Hepatocyte (in vitro differentiated cells): ENCODE results near the gene HSPBP1. TPM values are rescaled to one million over a fixed set of nuclear protein-coding genes. Genes with fewer than 3 reads are reported as not detected.

Source experiments
- DNase-seq: peaks from one replicate; pipeline ENCODE4 v3.0.0-alpha.2; 2016; ENCODE audit warnings: low spot score
- H2AFZ ChIP-seq: fragments of 200-600 bp; sonication (generic); 2 replicates; pipeline ENCODE4 v1.6.0; 2016; ENCODE audit warnings: antibody characterized with exemption, mild to moderate bottlenecking
- H3K27ac ChIP-seq: fragments of 200-600 bp; sonication (generic); 2 replicates; pipeline ENCODE4 v1.5.1; 2016; ENCODE audit warnings: mild to moderate bottlenecking
- H3K27me3 ChIP-seq: fragments of 200-600 bp; sonication (generic); 2 replicates; pipeline ENCODE4 v1.6.1; 2016
- H3K36me3 ChIP-seq: fragments of 200-600 bp; sonication (generic); replicated peaks from 2 replicates; pipeline ENCODE4 v1.5.1; 2016; ENCODE audit warnings: low read depth; ENCODE audit not compliant: insufficient read depth
- H3K4me1 ChIP-seq: fragments of 200-600 bp; sonication (generic); 2 replicates; pipeline ENCODE4 v1.5.1; 2016; ENCODE audit warnings: mild to moderate bottlenecking, moderate library complexity; ENCODE audit not compliant: insufficient read depth
- H3K4me2 ChIP-seq: fragments of 200-600 bp; sonication (generic); 2 replicates; pipeline ENCODE4 v1.6.0; 2016
- H3K4me3 ChIP-seq: fragments of 200-600 bp; sonication (generic); 2 replicates; pipeline ENCODE4 v1.5.1; 2016; ENCODE audit warnings: mild to moderate bottlenecking
- H3K79me2 ChIP-seq: fragments of 200-600 bp; sonication (generic); 2 replicates; pipeline ENCODE4 v1.6.0; 2017; ENCODE audit warnings: mild to moderate bottlenecking
- H3K9me2 ChIP-seq: fragments of 200-600 bp; sonication (generic); replicated peaks from 2 replicates; pipeline ENCODE4 v1.6.0; 2017; ENCODE audit warnings: mild to moderate bottlenecking; ENCODE audit not compliant: insufficient read depth
- H3K9me3 ChIP-seq: fragments of 200-600 bp; sonication (generic); 2 replicates; pipeline ENCODE4 v1.5.1; 2016; ENCODE audit warnings: low read depth, mild to moderate bottlenecking
- H4K20me1 ChIP-seq: fragments of 200-600 bp; sonication (generic); 2 replicates; pipeline ENCODE4 v1.6.0; 2016; ENCODE audit warnings: mild to moderate bottlenecking; ENCODE audit not compliant: insufficient read depth, poor library complexity, severe bottlenecking
- CTCF ChIP-seq: fragments of 200-600 bp; sonication (generic); IDR thresholded peaks from 2 replicates; pipeline ENCODE4 v1.5.1; 2016; ENCODE audit warnings: antibody characterized with exemption, mild to moderate bottlenecking; ENCODE audit not compliant: poor library complexity
- EZH2 ChIP-seq: fragments of 200-600 bp; sonication (generic); IDR thresholded peaks from 2 replicates; pipeline ENCODE4 v1.6.1; 2016; ENCODE audit warnings: antibody characterized with exemption, mild to moderate bottlenecking, borderline replicate concordance
- EZH2phosphoT487 ChIP-seq: fragments of 200-600 bp; sonication (generic); IDR thresholded peaks from one replicate; pipeline ENCODE4 v1.6.1; 2018; ENCODE audit warnings: antibody characterized with exemption, mild to moderate bottlenecking, low read depth, moderate library complexity; ENCODE audit not compliant: unreplicated experiment, severe bottlenecking
- WGBS: methylation state at CpG from one replicate; pipeline ENCODE4 v1.1.6; 2016; ENCODE audit warnings: low lambda C conversion rate; ENCODE audit errors: missing lambda C conversion rate; 5-methylcytosine and 5-hydroxymethylcytosine counted together
- polyA plus RNA-seq: library from polyadenylated mRNA; unstranded; fragments of >200 nt; fragmentation: Nextera tagmentation; extraction: Ambion mirVana; gene quantifications from 2 replicates; pipeline ENCODE4 v1.2.1, GENCODE V29; 2016
- total RNA-seq: library from RNA; depleted of rRNA; stranded (reverse); fragments of >200 nt; gene quantifications from 2 replicates; pipeline ENCODE4 v1.2.3, GENCODE V29; 2014

Gene HSPBP1
- total and polyA plus RNA-seq, 2 experiments from 2014 or later, result 31.5 to 52.2 TPM

GRCh38 chr19:55315956-55316525 lies 36.1 kb upstream of the HSPBP1 start:
- Histone ChIP-seq H3K27me3 (no peaks in the 10 kb centered on the region), H2AFZ (no peak overlapping the region), H3K4me3 (no peak overlapping the region), H3K27ac (no peak overlapping the region), H3K79me2 (no peaks in the 10 kb centered on the region), H3K4me1 (peaks cover 3% of the 10 kb centered on the region), H3K4me2 (no peak overlapping the region), H3K9me2 (no peaks in the 10 kb centered on the region), H3K9me3 (no peaks in the 10 kb centered on the region), H4K20me1 (no peaks in the 10 kb centered on the region), H3K36me3 (no peaks in the 10 kb centered on the region)
- DNase-seq, result no peak
- 95% methylated on average over 13 of the region's 13 CpGs for WGBS
- no peak for TF ChIP-seq CTCF

GRCh38 chr19:55314396-55314795 lies 34.5 kb upstream of the HSPBP1 start:
- WGBS, result 77% methylated on average over 8 of the region's 8 CpGs
- Histone ChIP-seq H3K4me1 (no peaks in the 10 kb centered on the region), H3K79me2 (no peaks in the 10 kb centered on the region), H2AFZ (no peak overlapping the region), H3K4me3 (no peak overlapping the region), H4K20me1 (no peaks in the 10 kb centered on the region), H3K9me3 (no peaks in the 10 kb centered on the region), H3K9me2 (no peaks in the 10 kb centered on the region), H3K4me2 (no peak overlapping the region), H3K27me3 (no peaks in the 10 kb centered on the region), H3K27ac (no peak overlapping the region), H3K36me3 (no peaks in the 10 kb centered on the region)
- TF ChIP-seq EZH2phosphoT487, result no peak
- TF ChIP-seq CTCF, result no peak
- no peak for TF ChIP-seq EZH2
- no peak for DNase-seq

- Histone ChIP-seq H3K9me3 (no peaks in the 10 kb centered on the region), H2AFZ (no peak overlapping the region), H4K20me1 (no peaks in the 10 kb centered on the region), H3K4me3 (no peak overlapping the region), H3K36me3 (no peaks in the 10 kb centered on the region), H3K4me1 (no peaks in the 10 kb centered on the region), H3K4me2 (no peak overlapping the region), H3K9me2 (no peaks in the 10 kb centered on the region), H3K27ac (no peak overlapping the region), H3K79me2 (no peaks in the 10 kb centered on the region), H3K27me3 (no peaks in the 10 kb centered on the region)
- no peak for DNase-seq
- 91% methylated on average over 46 of the region's 47 CpGs for WGBS
- TF ChIP-seq CTCF (no peak), EZH2 (no peak), EZH2phosphoT487 (no peak)
These were observed 33.0 kb upstream of the HSPBP1 start for GRCh38 chr19:55312621-55313512.
